Nephron progenitor cell (in vitro differentiated cells): ENCODE data around the gene SARDH.

Source experiments
- DNase-seq: peaks from one replicate; pipeline ENCODE4 v3.0.0; 2021
- H3K27ac Mint-ChIP-seq: 2 replicates; pipeline ENCODE4 v1.8.0; 2021; ENCODE audit warnings: mild to moderate bottlenecking, moderate library complexity, mixed read lengths
- H3K27me3 Mint-ChIP-seq: 2 replicates; pipeline ENCODE4 v1.8.0; 2021; ENCODE audit warnings: mild to moderate bottlenecking, low read depth, mixed read lengths; ENCODE audit not compliant: poor library complexity
- H3K36me3 Mint-ChIP-seq: 2 replicates; pipeline ENCODE4 v1.8.0; 2021; ENCODE audit warnings: low read depth, mixed read lengths
- H3K4me1 Mint-ChIP-seq: 2 replicates; pipeline ENCODE4 v1.8.0; 2021; ENCODE audit warnings: mixed read lengths
- H3K4me3 Mint-ChIP-seq: 2 replicates; pipeline ENCODE4 v1.8.0; 2021; ENCODE audit warnings: mild to moderate bottlenecking, moderate library complexity, mixed read lengths
- H3K9me3 Mint-ChIP-seq: 2 replicates; pipeline ENCODE4 v1.8.0; 2021; ENCODE audit warnings: mild to moderate bottlenecking, moderate library complexity, mixed read lengths
- TF ChIP-seq, protein P1 (sequence below): fragments of 200-600 bp; sonication (generic); IDR thresholded peaks from 2 replicates; pipeline ENCODE4 v1.5.0; 2021; ENCODE audit warnings: antibody characterized with exemption

Gene SARDH

DNA sequence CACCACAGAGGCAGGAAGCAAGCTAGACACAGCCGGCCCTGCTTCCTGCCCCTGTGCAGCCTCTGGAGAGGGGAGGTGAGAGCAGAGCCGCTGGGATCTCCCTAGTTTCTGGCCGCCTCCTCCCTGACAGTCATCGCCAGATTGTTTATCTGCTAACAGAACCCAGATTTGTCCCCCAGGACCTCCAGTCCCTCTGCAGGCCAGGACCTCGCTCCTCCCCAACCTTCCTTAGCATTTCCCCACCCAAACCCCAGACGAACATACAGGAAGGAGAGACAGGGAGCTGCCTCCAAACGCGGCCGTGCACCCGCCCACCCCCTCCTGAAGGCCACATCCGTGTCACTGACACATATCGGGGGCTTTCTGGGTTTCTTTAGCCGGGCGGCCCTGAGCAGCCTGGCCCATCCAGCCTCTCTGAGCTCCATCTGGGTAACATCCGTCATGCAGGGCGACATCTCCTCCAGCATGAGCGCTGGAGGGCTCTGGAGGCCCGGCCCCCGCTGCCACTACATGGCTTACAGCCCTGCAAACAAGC is 54.5 kb downstream of the SARDH start:
- peak overlapping the region; percentile 66 for H3K27ac Mint-ChIP-seq

DNA sequence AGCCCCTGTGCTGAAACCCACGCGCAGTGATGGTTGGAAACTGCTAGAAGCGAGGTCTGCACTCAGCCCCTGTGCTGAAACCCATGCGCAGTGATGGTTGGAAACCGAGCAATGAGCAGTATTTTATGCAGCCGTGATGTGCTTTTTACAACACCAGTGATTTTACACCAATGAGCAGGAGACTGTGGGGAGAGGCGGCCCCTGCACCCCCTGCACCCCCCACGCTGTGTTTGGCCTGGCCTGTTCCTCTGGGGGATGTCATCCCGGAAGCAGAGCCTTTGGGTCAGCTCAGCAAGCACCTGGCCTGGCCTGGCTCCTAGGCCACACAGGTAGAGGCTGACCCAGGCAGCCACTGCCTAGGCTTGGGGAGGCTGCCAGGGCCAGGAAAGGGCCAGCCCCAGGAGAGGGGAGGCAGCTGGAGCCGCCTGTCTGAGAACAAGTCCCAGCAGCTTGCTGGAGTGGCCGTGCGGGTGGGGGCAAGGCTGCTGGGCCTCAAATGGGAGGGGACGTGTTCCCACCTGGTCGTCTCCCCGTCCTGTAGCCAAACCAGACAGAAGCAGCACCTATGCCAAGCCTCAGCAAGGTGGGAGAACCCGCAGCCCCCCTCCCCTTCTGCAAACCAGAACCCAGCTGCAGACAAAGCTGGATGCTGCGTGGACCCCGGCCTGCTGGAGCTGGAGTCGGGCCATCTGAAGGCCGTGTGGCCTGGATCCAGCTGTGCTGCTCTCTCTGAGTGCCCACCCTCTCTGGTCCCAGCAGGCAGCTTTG is 55.1 kb downstream of the SARDH start:
- Mint-ChIP-seq H3K27me3 (peaks cover 3% of the 10 kb centered on the region), H3K27ac (no peak overlapping the region), H3K9me3 (no peaks in the 10 kb centered on the region), H3K4me3 (no peak overlapping the region), H3K4me1 (peaks cover 54% of the 10 kb centered on the region), H3K36me3 (no peaks in the 10 kb centered on the region)
- no peak for DNase-seq
- TF ChIP-seq, protein P1, sequence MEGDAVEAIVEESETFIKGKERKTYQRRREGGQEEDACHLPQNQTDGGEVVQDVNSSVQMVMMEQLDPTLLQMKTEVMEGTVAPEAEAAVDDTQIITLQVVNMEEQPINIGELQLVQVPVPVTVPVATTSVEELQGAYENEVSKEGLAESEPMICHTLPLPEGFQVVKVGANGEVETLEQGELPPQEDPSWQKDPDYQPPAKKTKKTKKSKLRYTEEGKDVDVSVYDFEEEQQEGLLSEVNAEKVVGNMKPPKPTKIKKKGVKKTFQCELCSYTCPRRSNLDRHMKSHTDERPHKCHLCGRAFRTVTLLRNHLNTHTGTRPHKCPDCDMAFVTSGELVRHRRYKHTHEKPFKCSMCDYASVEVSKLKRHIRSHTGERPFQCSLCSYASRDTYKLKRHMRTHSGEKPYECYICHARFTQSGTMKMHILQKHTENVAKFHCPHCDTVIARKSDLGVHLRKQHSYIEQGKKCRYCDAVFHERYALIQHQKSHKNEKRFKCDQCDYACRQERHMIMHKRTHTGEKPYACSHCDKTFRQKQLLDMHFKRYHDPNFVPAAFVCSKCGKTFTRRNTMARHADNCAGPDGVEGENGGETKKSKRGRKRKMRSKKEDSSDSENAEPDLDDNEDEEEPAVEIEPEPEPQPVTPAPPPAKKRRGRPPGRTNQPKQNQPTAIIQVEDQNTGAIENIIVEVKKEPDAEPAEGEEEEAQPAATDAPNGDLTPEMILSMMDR, result no peak

More for the DNA sequence above, 54.5 kb downstream of the SARDH start:
- no peak for DNase-seq
- H3K9me3 Mint-ChIP-seq, result no peaks in the 10 kb centered on the region
- peaks cover 3% of the 10 kb centered on the region for H3K27me3 Mint-ChIP-seq
- H3K4me3 Mint-ChIP-seq, result no peak overlapping the region
- H3K4me1 Mint-ChIP-seq, result peaks cover 55% of the 10 kb centered on the region
- TF ChIP-seq, protein P1, result no peak
- no peaks in the 10 kb centered on the region for H3K36me3 Mint-ChIP-seq

DNA sequence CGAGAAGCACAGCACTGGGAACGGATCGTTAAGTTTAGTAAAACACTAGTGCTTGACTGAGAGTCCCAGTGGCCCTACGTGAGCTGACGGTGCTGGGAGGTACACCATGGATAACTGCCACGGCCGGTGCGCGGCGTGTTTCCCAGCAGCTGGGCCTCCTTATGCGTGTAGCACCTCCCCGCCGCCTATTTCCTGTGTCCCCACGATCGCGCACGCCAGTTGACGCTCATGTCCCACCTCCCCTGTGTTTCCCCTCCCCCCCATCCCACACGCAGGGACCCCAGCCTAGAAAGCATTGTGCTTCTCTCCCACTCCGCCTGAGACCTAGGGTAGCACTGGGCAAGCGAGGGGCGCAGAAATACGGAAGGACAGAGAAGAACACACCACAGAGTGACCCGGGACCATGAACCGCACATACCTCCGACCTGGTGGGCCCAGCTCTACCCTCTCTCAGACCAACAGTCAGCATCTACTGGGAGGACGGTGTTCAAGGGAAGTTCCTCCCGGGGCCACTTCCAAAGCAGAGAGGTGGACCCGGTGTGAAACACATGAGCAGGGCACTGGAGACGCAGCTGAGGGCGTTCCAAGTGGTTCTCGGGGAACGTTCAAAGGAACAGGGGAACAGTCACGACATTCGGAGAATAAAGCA is 56.4 kb downstream of the SARDH start:
- peaks cover 49% of the 10 kb centered on the region for H3K4me1 Mint-ChIP-seq
- H3K4me3 Mint-ChIP-seq, result peak overlapping the region; percentile 36
- no peak for DNase-seq
- H3K27ac Mint-ChIP-seq, result no peak overlapping the region
- H3K9me3 Mint-ChIP-seq, result no peaks in the 10 kb centered on the region
- H3K36me3 Mint-ChIP-seq, result no peaks in the 10 kb centered on the region
- H3K27me3 Mint-ChIP-seq, result peaks cover 3% of the 10 kb centered on the region
- TF ChIP-seq, protein P1, result no peak

DNA sequence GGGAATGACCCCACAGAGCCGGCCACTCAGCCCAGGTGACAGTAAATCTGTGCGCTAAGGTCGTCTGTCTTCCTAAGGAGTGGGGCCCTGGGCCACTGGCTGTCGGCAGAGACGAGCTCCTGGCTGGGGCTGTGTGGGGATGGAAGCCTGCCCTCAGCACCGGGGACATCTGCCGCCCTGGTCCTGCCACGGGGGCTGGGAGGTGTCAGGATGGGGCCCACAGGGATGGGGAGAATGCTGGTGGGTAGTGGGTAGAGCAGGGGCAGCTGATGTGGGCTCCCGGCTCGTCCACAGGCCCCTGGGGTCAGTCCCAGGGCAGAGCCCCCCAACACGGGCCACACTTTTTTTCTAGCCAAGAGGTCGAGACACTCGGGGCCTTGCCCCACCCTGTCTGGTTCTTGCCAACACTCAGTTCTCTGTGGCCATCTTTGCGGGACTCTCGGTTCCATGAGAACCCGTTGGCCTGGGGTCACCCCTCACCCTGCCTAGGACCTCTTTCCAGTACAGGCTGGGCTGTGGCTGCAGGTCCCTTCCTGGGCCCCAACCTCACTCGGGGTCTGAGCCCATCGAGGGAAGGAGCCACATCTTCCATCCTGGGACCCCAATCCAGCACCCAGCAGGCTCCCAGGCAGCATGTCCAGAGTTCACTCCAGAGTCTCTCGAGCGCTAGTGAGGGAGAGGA is 57.0 kb downstream of the SARDH start:
- H3K36me3 Mint-ChIP-seq, result no peaks in the 10 kb centered on the region
- peaks cover 55% of the 10 kb centered on the region for H3K4me1 Mint-ChIP-seq
- no peak overlapping the region for H3K27ac Mint-ChIP-seq
- no peak for DNase-seq
- no peak overlapping the region for H3K4me3 Mint-ChIP-seq
- H3K9me3 Mint-ChIP-seq, result no peaks in the 10 kb centered on the region
- peaks cover 6% of the 10 kb centered on the region for H3K27me3 Mint-ChIP-seq
- TF ChIP-seq, protein P1, result no peak

DNA sequence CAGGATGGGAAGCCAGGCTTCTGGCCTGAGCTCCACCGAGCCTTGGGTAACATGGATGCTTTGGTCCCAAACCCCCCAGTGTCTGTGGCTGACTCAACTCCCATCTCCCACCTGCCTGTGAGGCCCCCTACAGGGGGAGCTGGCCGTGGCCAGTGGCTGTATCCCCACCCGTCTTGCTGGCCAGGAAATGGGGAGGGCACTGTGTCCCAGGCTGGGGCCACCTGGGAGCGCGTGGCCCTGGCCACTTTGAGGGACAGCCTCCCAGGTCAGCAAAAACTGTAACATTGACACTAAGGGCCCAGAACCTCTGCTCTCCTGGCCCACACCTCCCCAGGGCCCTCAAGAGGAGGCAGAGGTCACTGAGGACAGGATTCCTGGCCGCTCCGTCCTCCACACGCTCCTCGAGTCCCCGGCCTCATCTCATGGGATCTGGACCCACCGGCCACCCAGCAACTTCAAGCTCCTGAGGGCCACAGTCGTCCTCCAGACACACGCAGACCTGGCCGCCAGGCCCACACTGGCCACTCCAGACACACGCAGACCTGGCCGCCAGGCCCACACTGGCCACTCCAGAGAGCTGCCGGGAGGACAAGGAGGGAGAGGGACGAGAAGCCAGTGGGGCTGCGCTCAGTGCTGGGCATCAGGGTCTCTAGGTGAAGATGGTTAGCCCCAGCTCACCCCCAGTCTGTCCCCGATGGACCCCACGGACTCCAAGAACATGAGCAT is 57.7 kb downstream of the SARDH start:
- H3K36me3 Mint-ChIP-seq, result no peaks in the 10 kb centered on the region
- H3K4me3 Mint-ChIP-seq, result no peak overlapping the region
- no peaks in the 10 kb centered on the region for H3K9me3 Mint-ChIP-seq
- H3K27ac Mint-ChIP-seq, result no peak overlapping the region
- no peak for DNase-seq
- TF ChIP-seq, protein P1, result no peak
- H3K27me3 Mint-ChIP-seq, result peaks cover 3% of the 10 kb centered on the region
- H3K4me1 Mint-ChIP-seq, result peaks cover 59% of the 10 kb centered on the region
